ENCODE measurements around the gene CPNE8. TPM values are rescaled to one million over a fixed set of nuclear protein-coding genes. Genes with fewer than 3 reads are reported as not detected.

Gene CPNE8
- total RNA-seq, 1 experiment from 2014 or later, result 23.6 TPM

DNA sequence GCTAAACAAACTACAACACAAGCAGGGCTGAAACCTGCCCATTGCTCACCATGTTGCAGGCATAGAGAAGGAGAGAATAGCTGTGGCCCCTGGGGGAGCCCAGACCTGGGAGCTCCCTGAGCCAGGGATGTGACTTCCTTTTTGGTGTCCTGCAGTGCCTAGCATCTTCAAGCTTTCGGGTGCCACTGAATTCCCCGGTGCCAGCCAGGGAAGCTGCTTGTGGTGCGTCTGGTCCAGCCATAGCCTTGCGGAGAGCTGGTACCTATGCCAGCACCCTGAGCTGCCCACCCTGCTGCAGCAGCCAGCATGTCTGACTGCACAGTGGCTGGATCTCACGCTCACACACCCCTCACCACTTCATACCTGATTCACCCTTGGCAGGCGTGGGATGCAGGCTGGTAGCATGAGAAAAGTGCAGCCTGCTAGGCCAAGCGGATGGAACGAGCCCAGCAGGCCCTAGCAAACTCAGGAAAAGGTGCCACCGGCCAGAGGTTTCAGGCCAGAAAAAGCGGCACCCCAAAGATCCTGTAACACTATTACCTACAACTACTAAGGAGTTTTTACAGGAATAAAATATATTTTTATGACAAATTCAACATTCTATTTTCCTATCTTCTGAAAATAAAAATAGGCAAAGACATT is 183.7 kb downstream of the CPNE8 start:
- ChIA-PET CTCF (no interaction called here), POLR2A (no interaction called here)
- Histone ChIP-seq H3K36me3 (ENCODE audit: control insufficient read depth, insufficient read depth, low read length) (no peaks in the 10 kb centered on the region; the same call in 1 of the 2 replicates), H3K27ac (ENCODE audit: low read length) (no peak overlapping the region), H3K4me3 (ENCODE audit: low read depth in 2 of 2, low read length in 2 of 2) (no peak overlapping the region), H3K27me3 (ENCODE audit: control insufficient read depth, insufficient read depth, low read length) (no peaks in the 10 kb centered on the region), H3K9me3 (ENCODE audit: control insufficient read depth, insufficient read depth, low read depth, low read length) (no peaks in the 10 kb centered on the region), H3K4me1 (ENCODE audit: control insufficient read depth, insufficient read depth, low read length) (no peaks in the 10 kb centered on the region)
- intact Hi-C loops (cut with micrococcal nuclease; ENCODE audit: unreplicated experiment) (no loop called here), in situ Hi-C loops (cut with HindIII; ENCODE audit: low pct_unique_long_range_greater_than_20kb, low sequenced_read_pairs) (no loop called here)
- no peak for TF ChIP-seq SIN3A (IDR thresholded peaks at IDR 0.05; ENCODE audit: borderline replicate concordance, insufficient read depth, low read depth, low read length)
- TF ChIP-seq TCF7L2 (IDR thresholded peaks at IDR 0.05; ENCODE audit: low read depth, low read length), result no peak
- no peak for TF ChIP-seq REST (IDR thresholded peaks at IDR 0.05; ENCODE audit: insufficient read depth in 1 of 2, low read depth in 2 of 2, low read length in 1 of 2)
- TF ChIP-seq, protein P1, sequence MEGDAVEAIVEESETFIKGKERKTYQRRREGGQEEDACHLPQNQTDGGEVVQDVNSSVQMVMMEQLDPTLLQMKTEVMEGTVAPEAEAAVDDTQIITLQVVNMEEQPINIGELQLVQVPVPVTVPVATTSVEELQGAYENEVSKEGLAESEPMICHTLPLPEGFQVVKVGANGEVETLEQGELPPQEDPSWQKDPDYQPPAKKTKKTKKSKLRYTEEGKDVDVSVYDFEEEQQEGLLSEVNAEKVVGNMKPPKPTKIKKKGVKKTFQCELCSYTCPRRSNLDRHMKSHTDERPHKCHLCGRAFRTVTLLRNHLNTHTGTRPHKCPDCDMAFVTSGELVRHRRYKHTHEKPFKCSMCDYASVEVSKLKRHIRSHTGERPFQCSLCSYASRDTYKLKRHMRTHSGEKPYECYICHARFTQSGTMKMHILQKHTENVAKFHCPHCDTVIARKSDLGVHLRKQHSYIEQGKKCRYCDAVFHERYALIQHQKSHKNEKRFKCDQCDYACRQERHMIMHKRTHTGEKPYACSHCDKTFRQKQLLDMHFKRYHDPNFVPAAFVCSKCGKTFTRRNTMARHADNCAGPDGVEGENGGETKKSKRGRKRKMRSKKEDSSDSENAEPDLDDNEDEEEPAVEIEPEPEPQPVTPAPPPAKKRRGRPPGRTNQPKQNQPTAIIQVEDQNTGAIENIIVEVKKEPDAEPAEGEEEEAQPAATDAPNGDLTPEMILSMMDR (IDR thresholded peaks at IDR 0.05), result no peak
- TF ChIP-seq POLR2AphosphoS5 (IDR thresholded peaks at IDR 0.05; ENCODE audit: low read depth, low read length), result no peak
- ATAC-seq, result no peak
- no TSS peak for BruUV-seq (replicated peaks)
- no peak for DNase-seq (ENCODE audit: low read depth, low spot score)

DNA sequence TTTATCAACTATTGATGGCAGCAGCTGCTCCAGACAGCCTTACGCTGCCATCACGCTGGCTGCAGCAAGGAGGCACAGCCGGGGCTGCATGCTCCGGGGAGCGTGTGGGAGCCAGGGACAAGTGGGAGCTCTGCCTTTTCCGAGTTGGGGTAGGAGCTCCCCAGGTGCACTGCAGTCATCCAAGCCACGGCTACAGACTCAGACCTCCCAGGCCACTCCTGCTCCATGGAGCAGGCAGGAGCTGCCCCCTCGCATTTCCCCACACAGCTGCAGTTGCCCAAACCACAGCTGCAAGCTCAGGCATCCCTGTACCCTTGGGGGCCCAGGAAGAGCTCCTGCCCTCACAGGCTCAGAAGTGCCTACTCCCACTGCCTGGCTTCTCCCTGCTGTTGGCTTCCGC is 184.7 kb downstream of the CPNE8 start:
- Histone ChIP-seq H3K27ac (ENCODE audit: low read length) (no peak overlapping the region), H3K4me1 (ENCODE audit: control insufficient read depth, insufficient read depth, low read length) (no peaks in the 10 kb centered on the region), H3K27me3 (ENCODE audit: control insufficient read depth, insufficient read depth, low read length) (no peaks in the 10 kb centered on the region), H3K9me3 (ENCODE audit: control insufficient read depth, insufficient read depth, low read depth, low read length) (no peaks in the 10 kb centered on the region), H3K4me3 (ENCODE audit: low read depth in 2 of 2, low read length in 2 of 2) (no peak overlapping the region), H3K36me3 (ENCODE audit: control insufficient read depth, insufficient read depth, low read length) (no peaks in the 10 kb centered on the region; the same call in 1 of the 2 replicates)
- in situ Hi-C loops (cut with HindIII; ENCODE audit: low pct_unique_long_range_greater_than_20kb, low sequenced_read_pairs), result no loop called here
- intact Hi-C loops (cut with micrococcal nuclease; ENCODE audit: unreplicated experiment), result no loop called here
- no peak for ATAC-seq
- POLR2A ChIA-PET, result no interaction called here
- TF ChIP-seq SIN3A (IDR thresholded peaks at IDR 0.05; ENCODE audit: borderline replicate concordance, insufficient read depth, low read depth, low read length), result no peak
- TF ChIP-seq, protein P1 (IDR thresholded peaks at IDR 0.05), result no peak
- TF ChIP-seq POLR2AphosphoS5 (IDR thresholded peaks at IDR 0.05; ENCODE audit: low read depth, low read length), result no peak
- TF ChIP-seq TCF7L2 (IDR thresholded peaks at IDR 0.05; ENCODE audit: low read depth, low read length), result no peak
- no peak for TF ChIP-seq REST (IDR thresholded peaks at IDR 0.05; ENCODE audit: insufficient read depth in 1 of 2, low read depth in 2 of 2, low read length in 1 of 2)
- no peak for DNase-seq (ENCODE audit: low read depth, low spot score)
- CTCF ChIA-PET, result no interaction called here
- no TSS peak for BruUV-seq (replicated peaks)

Data from Panc1 (cell line).